ENCODE data around the gene TNFAIP2.
A peak's percentile ranks its signal among the peaks of the same experiment; 100 is the strongest.
"Not testable (repeated sequence)": the region's sequence is repeated elsewhere in the genome, so short reads cannot be mapped to it uniquely, and the experiment has no call there.

TNFAIP2 gene

DNA sequence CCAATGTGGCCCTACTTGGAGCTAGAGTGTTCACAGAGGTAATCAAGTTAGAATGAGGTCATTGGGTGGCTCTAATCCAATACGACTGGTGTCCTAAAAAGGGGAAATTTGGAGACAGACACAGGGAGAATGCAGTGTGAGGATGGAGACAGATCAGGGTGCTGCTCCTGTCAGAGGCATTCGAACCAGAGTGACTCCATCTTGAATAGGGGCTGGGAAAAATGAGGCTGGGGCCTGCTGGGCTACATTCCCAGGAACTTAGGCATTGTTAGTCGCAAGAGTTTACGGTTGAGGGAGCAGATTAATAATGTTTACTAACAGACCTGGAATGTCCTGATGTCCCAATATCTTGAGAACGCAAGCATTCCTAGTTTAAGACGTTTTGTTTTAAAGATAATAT, 20.2 kb downstream of the TNFAIP2 start:
- no peaks in the 10 kb centered on the region for H3K36me3 ChIP-seq (ENCODE audit: control insufficient read depth in 1 of 2, insufficient read depth in 2 of 2, low read length in 2 of 2)
- no peak overlapping the region for H3K4me3 ChIP-seq (ENCODE audit: low read depth in 1 of 2, low read length in 2 of 2)
- no peak overlapping the region for H3K9ac ChIP-seq (ENCODE audit: low read depth in 1 of 2, low read length in 2 of 2)
- H3K27me3 ChIP-seq (ENCODE audit: control insufficient read depth in 1 of 2, insufficient read depth in 2 of 2, low read length in 2 of 2): peaks cover 12 to 20% of the 10 kb centered on the region in 2 donors
- H3K27ac ChIP-seq (ENCODE audit: low read depth, low read length): no peak overlapping the region
- H3K4me1 ChIP-seq (ENCODE audit: control insufficient read depth in 1 of 2, insufficient read depth in 2 of 2, low read length in 2 of 2): no peaks in the 10 kb centered on the region
- H3K9me3 ChIP-seq (ENCODE audit: control insufficient read depth in 1 of 2, low read length in 2 of 2): no peaks in the 10 kb centered on the region

- Histone ChIP-seq H3K4me3 (ENCODE audit: low read depth in 1 of 2, low read length in 2 of 2) (no peak overlapping the region), H3K9me3 (ENCODE audit: control insufficient read depth in 1 of 2, low read length in 2 of 2) (no peaks in the 10 kb centered on the region), H3K27ac (ENCODE audit: low read depth, low read length) (no peak overlapping the region), H3K36me3 (ENCODE audit: control insufficient read depth in 1 of 2, insufficient read depth in 2 of 2, low read length in 2 of 2) (no peaks in the 10 kb centered on the region), H3K9ac (ENCODE audit: low read depth in 1 of 2, low read length in 2 of 2) (no peak overlapping the region), H3K4me1 (ENCODE audit: control insufficient read depth in 1 of 2, insufficient read depth in 2 of 2, low read length in 2 of 2) (no peaks in the 10 kb centered on the region), H3K27me3 (ENCODE audit: control insufficient read depth in 1 of 2, insufficient read depth in 2 of 2, low read length in 2 of 2) (peaks cover 12 to 20% of the 10 kb centered on the region in 2 donors)
These were observed 20.8 kb downstream of the TNFAIP2 start for GRCh38 chr14:103144085-103144484.

DNA sequence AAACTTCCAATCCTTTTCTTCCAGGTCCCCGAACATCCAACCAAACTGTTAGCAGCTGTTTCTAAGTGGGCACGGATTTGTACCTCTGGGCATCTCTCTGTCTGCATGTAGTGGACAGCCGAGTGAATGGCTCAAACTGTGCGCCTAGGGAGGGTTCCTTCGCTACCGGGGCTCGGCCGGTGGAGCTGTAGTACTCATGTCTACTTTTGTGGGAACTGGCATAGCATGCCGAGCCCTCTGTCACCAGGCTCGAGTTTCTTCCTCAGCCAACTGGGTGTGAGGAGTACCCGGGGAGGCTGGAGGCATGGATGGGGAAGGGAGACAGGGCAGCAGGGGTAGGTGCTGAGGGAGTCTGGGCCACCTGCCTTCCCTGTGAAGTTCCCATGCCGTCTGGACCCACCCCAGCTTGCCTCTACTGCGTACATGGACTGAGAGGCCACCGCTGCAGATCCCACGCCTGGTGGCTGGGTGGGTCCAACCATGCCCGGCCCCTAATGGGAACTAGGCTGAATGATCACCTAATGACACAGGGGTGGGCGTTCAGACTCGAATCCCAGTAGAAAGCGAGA, 23.0 kb downstream of the TNFAIP2 start:
- Histone ChIP-seq H3K4me3 (ENCODE audit: low read depth in 1 of 2, low read length in 2 of 2) (no peak overlapping the region), H3K9me3 (ENCODE audit: control insufficient read depth in 1 of 2, low read length in 2 of 2) (no peaks in the 10 kb centered on the region), H3K4me1 (ENCODE audit: control insufficient read depth in 1 of 2, insufficient read depth in 2 of 2, low read length in 2 of 2) (no peaks in the 10 kb centered on the region), H3K27me3 (ENCODE audit: control insufficient read depth in 1 of 2, insufficient read depth in 2 of 2, low read length in 2 of 2) (peaks cover 12 to 19% of the 10 kb centered on the region in 2 donors), H3K36me3 (ENCODE audit: control insufficient read depth in 1 of 2, insufficient read depth in 2 of 2, low read length in 2 of 2) (no peaks in the 10 kb centered on the region), H3K9ac (ENCODE audit: low read depth in 1 of 2, low read length in 2 of 2) (no peak overlapping the region), H3K27ac (ENCODE audit: low read depth, low read length) (no peak overlapping the region)

DNA sequence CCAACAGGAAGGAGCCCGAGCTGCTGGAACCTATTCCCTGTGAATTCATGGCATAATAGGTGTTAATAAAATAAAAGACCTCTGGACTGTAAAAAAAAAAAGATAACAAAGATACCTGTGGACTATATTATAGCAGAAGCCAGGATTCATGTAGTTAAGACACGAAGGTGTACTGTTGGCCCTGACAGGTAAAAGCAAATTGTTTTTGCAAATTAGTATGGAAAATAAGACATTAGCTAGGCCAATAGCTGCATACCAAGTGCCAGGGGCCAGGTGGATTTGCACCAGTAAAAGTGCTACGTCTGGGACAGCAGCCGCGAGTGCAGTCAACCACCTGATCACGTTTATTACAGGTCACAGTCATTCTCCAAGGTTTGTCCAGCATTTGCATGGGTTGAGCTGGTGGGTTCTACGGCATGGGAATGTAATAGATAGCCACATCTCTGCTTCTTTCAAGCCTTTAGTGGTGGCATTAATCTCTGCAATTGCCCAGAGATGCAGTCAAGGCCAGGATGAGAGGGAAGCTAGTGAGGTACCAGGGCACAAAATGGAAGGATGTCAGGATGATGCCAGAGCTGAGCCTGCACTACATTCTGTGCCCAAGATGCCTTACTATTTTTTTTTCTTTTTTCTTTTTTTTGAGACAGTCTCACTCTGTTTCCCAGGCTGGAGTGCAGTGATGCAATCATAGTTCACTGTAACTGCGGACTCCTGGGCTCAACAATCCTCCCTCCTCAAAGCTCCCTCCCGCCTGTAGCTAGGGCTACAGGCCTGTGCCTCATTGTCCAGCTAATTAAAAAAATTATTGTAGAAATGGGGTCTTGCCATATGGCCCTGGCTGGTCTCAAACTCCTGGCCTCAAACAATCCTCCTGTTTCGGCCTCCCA, 26.3 kb downstream of the TNFAIP2 start:
- no peak overlapping the region for H3K4me3 ChIP-seq (ENCODE audit: low read depth in 1 of 2, low read length in 2 of 2)
- no peaks in the 10 kb centered on the region for H3K9me3 ChIP-seq (ENCODE audit: control insufficient read depth in 1 of 2, low read length in 2 of 2)
- no peak overlapping the region for H3K9ac ChIP-seq (ENCODE audit: low read depth in 1 of 2, low read length in 2 of 2)
- no peak overlapping the region for H3K27ac ChIP-seq (ENCODE audit: low read depth, low read length)
- peaks cover 0 to 6% of the 10 kb centered on the region in 2 donors for H3K27me3 ChIP-seq (ENCODE audit: control insufficient read depth in 1 of 2, insufficient read depth in 2 of 2, low read length in 2 of 2)
- no peaks in the 10 kb centered on the region for H3K4me1 ChIP-seq (ENCODE audit: control insufficient read depth in 1 of 2, insufficient read depth in 2 of 2, low read length in 2 of 2)
- H3K36me3 ChIP-seq (ENCODE audit: control insufficient read depth in 1 of 2, insufficient read depth in 2 of 2, low read length in 2 of 2): no peaks in the 10 kb centered on the region

DNA sequence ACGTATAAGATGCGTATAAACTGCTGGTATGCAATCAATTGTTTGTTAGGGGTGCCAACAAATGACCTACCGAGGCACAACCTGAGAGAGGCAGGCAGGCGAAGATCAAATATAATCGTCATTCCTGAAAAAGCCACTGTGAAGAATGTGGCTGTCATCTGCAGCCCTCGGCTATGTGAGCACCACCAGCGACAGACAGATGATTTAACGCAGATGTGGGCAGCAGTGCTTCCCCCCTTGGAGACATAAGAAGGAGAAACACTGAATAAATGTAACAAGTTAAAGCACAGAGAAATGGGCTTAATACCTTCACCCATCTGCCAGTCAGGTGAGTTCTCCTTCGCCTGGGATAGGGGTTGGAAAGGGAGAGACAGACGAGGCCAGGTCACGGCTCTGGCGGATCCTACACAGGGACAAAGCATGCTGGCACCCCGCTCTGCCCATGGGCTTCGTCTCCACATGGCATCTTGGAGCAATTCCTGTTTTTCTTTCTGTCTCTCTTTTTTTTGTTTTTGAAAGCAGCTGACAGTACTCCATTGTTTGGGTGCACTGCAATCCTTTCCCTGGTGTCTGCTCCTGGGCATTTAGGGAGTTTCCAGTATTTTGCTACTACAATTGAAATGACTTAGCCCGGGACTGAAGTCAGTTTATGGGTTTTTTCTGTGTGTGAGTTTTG, 28.1 kb downstream of the TNFAIP2 start:
- no peak overlapping the region for H3K27ac ChIP-seq (ENCODE audit: low read depth, low read length)

GRCh38 chr14:103155010-103155409, 31.7 kb downstream of the TNFAIP2 start:
- Histone ChIP-seq H3K9me3 (ENCODE audit: control insufficient read depth in 1 of 2, low read length in 2 of 2) (no peaks in the 10 kb centered on the region), H3K4me1 (ENCODE audit: control insufficient read depth in 1 of 2, insufficient read depth in 2 of 2, low read length in 2 of 2) (no peaks in the 10 kb centered on the region), H3K4me3 (ENCODE audit: low read depth in 1 of 2, low read length in 2 of 2) (no peak overlapping the region), H3K27me3 (ENCODE audit: control insufficient read depth in 1 of 2, insufficient read depth in 2 of 2, low read length in 2 of 2) (peaks cover 0 to 9% of the 10 kb centered on the region in 2 donors), H3K36me3 (ENCODE audit: control insufficient read depth in 1 of 2, insufficient read depth in 2 of 2, low read length in 2 of 2) (no peaks in the 10 kb centered on the region), H3K27ac (ENCODE audit: low read depth, low read length) (no peak overlapping the region), H3K9ac (ENCODE audit: low read depth in 1 of 2, low read length in 2 of 2) (no peak overlapping the region)

More for the DNA sequence above, 28.1 kb downstream of the TNFAIP2 start:
- Histone ChIP-seq H3K9ac (ENCODE audit: low read depth in 1 of 2, low read length in 2 of 2) (no peak overlapping the region), H3K36me3 (ENCODE audit: control insufficient read depth in 1 of 2, insufficient read depth in 2 of 2, low read length in 2 of 2) (no peaks in the 10 kb centered on the region), H3K27me3 (ENCODE audit: control insufficient read depth in 1 of 2, insufficient read depth in 2 of 2, low read length in 2 of 2) (peaks cover 0 to 9% of the 10 kb centered on the region in 2 donors), H3K4me3 (ENCODE audit: low read depth in 1 of 2, low read length in 2 of 2) (no peak overlapping the region), H3K9me3 (ENCODE audit: control insufficient read depth in 1 of 2, low read length in 2 of 2) (no peaks in the 10 kb centered on the region), H3K4me1 (ENCODE audit: control insufficient read depth in 1 of 2, insufficient read depth in 2 of 2, low read length in 2 of 2) (no peaks in the 10 kb centered on the region)

DNA sequence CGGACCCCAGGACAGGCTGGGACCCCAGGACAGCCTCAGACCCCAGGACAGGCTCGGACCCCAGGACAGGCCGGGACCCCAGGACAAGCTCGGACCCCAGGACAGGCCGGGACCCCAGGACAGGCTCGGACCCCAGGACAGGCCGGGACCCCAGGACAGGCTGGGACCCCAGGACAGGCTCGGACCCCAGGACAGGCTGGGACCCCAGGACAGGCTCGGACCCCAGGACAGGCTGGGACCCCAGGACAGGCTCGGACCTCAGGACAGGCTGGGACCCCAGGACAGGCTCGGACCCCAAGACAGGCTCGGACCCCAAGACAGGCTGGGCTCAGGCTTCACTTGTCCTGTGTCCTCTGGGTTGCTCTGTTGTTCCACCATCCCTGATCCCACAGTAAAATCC, 32.2 kb downstream of the TNFAIP2 start:
- peak overlapping the region; percentile 10 for H3K27ac ChIP-seq (ENCODE audit: low read depth, low read length)
- not testable (repeated sequence) for H3K9ac ChIP-seq (ENCODE audit: low read depth in 1 of 2, low read length in 2 of 2)

GRCh38 chr14:103155826-103156394, 32.6 kb downstream of the TNFAIP2 start:
- Histone ChIP-seq H3K4me1 (ENCODE audit: control insufficient read depth in 1 of 2, insufficient read depth in 2 of 2, low read length in 2 of 2) (no peaks in the 10 kb centered on the region), H3K4me3 (ENCODE audit: low read depth in 1 of 2, low read length in 2 of 2) (no peak overlapping the region), H3K27ac (ENCODE audit: low read depth, low read length) (no peak overlapping the region), H3K27me3 (ENCODE audit: control insufficient read depth in 1 of 2, insufficient read depth in 2 of 2, low read length in 2 of 2) (peaks cover 0 to 9% of the 10 kb centered on the region in 2 donors), H3K9me3 (ENCODE audit: control insufficient read depth in 1 of 2, low read length in 2 of 2) (no peaks in the 10 kb centered on the region), H3K36me3 (ENCODE audit: control insufficient read depth in 1 of 2, insufficient read depth in 2 of 2, low read length in 2 of 2) (no peaks in the 10 kb centered on the region), H3K9ac (ENCODE audit: low read depth in 1 of 2, low read length in 2 of 2) (no peak overlapping the region)

More for the DNA sequence above, 32.2 kb downstream of the TNFAIP2 start:
- H3K4me3 ChIP-seq (ENCODE audit: low read depth in 1 of 2, low read length in 2 of 2); H3K9me3 ChIP-seq (ENCODE audit: control insufficient read depth in 1 of 2, low read length in 2 of 2); H3K36me3 ChIP-seq (ENCODE audit: control insufficient read depth in 1 of 2, insufficient read depth in 2 of 2, low read length in 2 of 2); H3K4me1 ChIP-seq (ENCODE audit: control insufficient read depth in 1 of 2, insufficient read depth in 2 of 2, low read length in 2 of 2); H3K27me3 ChIP-seq (ENCODE audit: control insufficient read depth in 1 of 2, insufficient read depth in 2 of 2, low read length in 2 of 2): not testable (repeated sequence)

DNA sequence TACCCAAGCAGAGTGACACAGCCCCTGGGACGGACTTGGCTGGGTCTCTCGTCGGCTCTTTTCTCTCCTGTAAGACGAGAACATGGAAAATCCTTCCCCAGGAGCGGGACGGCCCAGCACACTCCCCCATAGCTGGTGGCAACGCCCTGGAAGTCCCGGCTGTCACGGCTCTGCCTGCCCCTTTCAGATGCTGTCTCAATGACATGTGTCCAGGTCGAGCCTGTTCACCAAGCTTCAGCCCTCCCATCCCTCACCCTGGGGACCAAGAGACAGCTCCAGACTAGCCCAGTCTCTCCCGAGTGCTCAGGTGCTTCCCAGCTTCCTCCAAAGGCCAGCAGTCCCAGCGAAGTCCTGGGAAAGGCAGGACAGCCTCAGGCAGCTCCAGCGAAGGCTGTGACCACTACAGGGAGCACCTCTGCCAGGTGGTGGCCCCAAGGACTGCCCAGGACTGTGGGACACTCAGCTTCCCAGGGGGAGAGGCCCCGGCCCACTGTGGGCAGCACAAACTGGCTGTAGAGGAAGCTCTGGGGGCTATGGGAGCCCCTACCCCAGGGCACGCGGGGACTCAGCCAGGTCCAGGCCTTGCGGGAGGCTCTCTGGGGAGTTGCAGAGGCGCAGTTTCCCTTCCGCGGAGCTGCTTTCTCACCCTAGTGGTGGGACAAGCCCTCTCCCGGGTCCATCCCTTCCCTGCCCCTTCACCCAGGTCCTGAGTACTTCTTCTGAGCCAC, 33.6 kb downstream of the TNFAIP2 start:
- no peak overlapping the region for H3K27ac ChIP-seq (ENCODE audit: low read depth, low read length)
- H3K9ac ChIP-seq (ENCODE audit: low read depth in 1 of 2, low read length in 2 of 2): no peak overlapping the region
- peaks cover 0 to 3% of the 10 kb centered on the region in 2 donors for H3K27me3 ChIP-seq (ENCODE audit: control insufficient read depth in 1 of 2, insufficient read depth in 2 of 2, low read length in 2 of 2)
- no peak overlapping the region for H3K4me3 ChIP-seq (ENCODE audit: low read depth in 1 of 2, low read length in 2 of 2)
- H3K9me3 ChIP-seq (ENCODE audit: control insufficient read depth in 1 of 2, low read length in 2 of 2): no peaks in the 10 kb centered on the region
- no peaks in the 10 kb centered on the region for H3K4me1 ChIP-seq (ENCODE audit: control insufficient read depth in 1 of 2, insufficient read depth in 2 of 2, low read length in 2 of 2)
- H3K36me3 ChIP-seq (ENCODE audit: control insufficient read depth in 1 of 2, insufficient read depth in 2 of 2, low read length in 2 of 2): no peaks in the 10 kb centered on the region

All from duodenal mucosa (tissue), 2 donors.